ENCODE measurements around the gene ASB13. TPM values are rescaled to one million over a fixed set of nuclear protein-coding genes. Genes with fewer than 3 reads are reported as not detected.

Gene ASB13
- total RNA-seq, 1 experiment from 2014 or later: 25.9 TPM

DNA sequence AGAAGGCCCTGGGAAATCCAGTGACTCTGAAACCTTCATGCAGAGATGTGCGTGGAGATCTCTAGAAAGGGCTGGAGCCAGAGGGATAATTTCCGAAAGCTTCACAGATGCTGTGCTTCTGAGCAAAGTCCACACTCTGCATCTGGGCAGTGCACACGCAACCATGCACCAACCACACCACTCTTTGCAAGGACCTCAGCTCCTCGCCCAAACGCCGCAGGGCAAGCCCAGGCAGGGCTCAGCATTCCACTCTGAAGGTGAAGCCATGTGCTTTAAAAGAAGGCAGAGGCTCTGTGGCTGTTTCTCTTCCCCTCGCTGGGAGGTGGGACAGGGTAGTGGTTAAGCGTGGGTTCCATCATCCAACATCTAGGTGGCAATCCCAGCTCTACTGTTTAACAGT, 48.4 kb downstream of the ASB13 start:
- no peaks in the 10 kb centered on the region for H4K20me1 ChIP-seq (ENCODE audit: insufficient read depth)
- CTCF ChIA-PET: no interaction called here
- POLR2A ChIA-PET: no interaction called here
- no peak overlapping the region for H3K9ac ChIP-seq (ENCODE audit: low read length)
- no peak overlapping the region for H2AFZ ChIP-seq (ENCODE audit: low read depth, low read length, poor library complexity, severe bottlenecking)
- peaks cover 8 to 12% of the 10 kb centered on the region in 2 experiments; a peak in 3 of 4 replicates for H3K4me1 ChIP-seq (ENCODE audit: control insufficient read depth in 1 of 2, insufficient read depth in 2 of 2, low read length in 2 of 2)
- no peak overlapping the region for H3K27ac ChIP-seq (ENCODE audit: low read depth, low read length)
- no peak overlapping the region for H3K4me2 ChIP-seq (ENCODE audit: low read length)
- no peaks in the 10 kb centered on the region for H3K27me3 ChIP-seq (ENCODE audit: insufficient read depth, low read length)
- H3K36me3 ChIP-seq (ENCODE audit: control insufficient read depth in 1 of 2, insufficient read depth in 2 of 2, low read length in 2 of 2): no peaks in the 10 kb centered on the region
- DNase-seq (ENCODE audit: low read depth, low spot score): no peak
- H3K9me2 ChIP-seq (ENCODE audit: insufficient read depth): no peaks in the 10 kb centered on the region
- RAD21 ChIA-PET (ENCODE audit: low non-redundant PET in 1 of 2, low total read pairs in 2 of 2, uncharacterized antibody in 2 of 2, unreplicated experiment in 2 of 2): no interaction called here
- BruUV-seq (replicated peaks): no TSS peak
- H3K4me3 ChIP-seq (replicated peaks in 1 of 2; ENCODE audit: low read depth in 1 of 2, low read length in 2 of 2): no peak overlapping the region
- no peaks in the 10 kb centered on the region for H3K79me2 ChIP-seq (ENCODE audit: insufficient read depth, low read length)
- intact Hi-C loops (cut with micrococcal nuclease): no loop called here
- ATAC-seq: no peak
- no peak for TF ChIP-seq ZNF274 (IDR thresholded peaks at IDR 0.05; ENCODE audit: low read depth, low read length)
- no peak for TF ChIP-seq TCF7L2 (IDR thresholded peaks at IDR 0.05; ENCODE audit: borderline replicate concordance, extremely low read depth, insufficient read depth, insufficient read length)
- TF ChIP-seq ZFX (IDR thresholded peaks at IDR 0.05): no peak
- no peak for TF ChIP-seq YY1 (IDR thresholded peaks at IDR 0.05; ENCODE audit: extremely low read depth, insufficient replicate concordance, low read depth, low read length)
- TF ChIP-seq, protein P1, sequence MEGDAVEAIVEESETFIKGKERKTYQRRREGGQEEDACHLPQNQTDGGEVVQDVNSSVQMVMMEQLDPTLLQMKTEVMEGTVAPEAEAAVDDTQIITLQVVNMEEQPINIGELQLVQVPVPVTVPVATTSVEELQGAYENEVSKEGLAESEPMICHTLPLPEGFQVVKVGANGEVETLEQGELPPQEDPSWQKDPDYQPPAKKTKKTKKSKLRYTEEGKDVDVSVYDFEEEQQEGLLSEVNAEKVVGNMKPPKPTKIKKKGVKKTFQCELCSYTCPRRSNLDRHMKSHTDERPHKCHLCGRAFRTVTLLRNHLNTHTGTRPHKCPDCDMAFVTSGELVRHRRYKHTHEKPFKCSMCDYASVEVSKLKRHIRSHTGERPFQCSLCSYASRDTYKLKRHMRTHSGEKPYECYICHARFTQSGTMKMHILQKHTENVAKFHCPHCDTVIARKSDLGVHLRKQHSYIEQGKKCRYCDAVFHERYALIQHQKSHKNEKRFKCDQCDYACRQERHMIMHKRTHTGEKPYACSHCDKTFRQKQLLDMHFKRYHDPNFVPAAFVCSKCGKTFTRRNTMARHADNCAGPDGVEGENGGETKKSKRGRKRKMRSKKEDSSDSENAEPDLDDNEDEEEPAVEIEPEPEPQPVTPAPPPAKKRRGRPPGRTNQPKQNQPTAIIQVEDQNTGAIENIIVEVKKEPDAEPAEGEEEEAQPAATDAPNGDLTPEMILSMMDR (IDR thresholded peaks at IDR 0.05 in 2 of 3, conservative IDR thresholded peaks at IDR 0.05 in 1 of 3; ENCODE audit: borderline replicate concordance in 1 of 3, insufficient read depth in 1 of 3, low read depth in 2 of 3, low read length in 2 of 3): no peak
- TF ChIP-seq, protein P2, sequence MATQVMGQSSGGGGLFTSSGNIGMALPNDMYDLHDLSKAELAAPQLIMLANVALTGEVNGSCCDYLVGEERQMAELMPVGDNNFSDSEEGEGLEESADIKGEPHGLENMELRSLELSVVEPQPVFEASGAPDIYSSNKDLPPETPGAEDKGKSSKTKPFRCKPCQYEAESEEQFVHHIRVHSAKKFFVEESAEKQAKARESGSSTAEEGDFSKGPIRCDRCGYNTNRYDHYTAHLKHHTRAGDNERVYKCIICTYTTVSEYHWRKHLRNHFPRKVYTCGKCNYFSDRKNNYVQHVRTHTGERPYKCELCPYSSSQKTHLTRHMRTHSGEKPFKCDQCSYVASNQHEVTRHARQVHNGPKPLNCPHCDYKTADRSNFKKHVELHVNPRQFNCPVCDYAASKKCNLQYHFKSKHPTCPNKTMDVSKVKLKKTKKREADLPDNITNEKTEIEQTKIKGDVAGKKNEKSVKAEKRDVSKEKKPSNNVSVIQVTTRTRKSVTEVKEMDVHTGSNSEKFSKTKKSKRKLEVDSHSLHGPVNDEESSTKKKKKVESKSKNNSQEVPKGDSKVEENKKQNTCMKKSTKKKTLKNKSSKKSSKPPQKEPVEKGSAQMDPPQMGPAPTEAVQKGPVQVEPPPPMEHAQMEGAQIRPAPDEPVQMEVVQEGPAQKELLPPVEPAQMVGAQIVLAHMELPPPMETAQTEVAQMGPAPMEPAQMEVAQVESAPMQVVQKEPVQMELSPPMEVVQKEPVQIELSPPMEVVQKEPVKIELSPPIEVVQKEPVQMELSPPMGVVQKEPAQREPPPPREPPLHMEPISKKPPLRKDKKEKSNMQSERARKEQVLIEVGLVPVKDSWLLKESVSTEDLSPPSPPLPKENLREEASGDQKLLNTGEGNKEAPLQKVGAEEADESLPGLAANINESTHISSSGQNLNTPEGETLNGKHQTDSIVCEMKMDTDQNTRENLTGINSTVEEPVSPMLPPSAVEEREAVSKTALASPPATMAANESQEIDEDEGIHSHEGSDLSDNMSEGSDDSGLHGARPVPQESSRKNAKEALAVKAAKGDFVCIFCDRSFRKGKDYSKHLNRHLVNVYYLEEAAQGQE (IDR thresholded peaks at IDR 0.05; ENCODE audit: low read depth): no peak
- no peak for TF ChIP-seq RAD21 (IDR thresholded peaks at IDR 0.05; ENCODE audit: low read depth)
- no peak for TF ChIP-seq CBX3 (IDR thresholded peaks at IDR 0.05; ENCODE audit: low read depth)
- no peak for TF ChIP-seq CEBPB (IDR thresholded peaks at IDR 0.05; ENCODE audit: low read depth)
- no peak for TF ChIP-seq POLR2AphosphoS5 (IDR thresholded peaks at IDR 0.05; ENCODE audit: low read depth, low read length)
- TF ChIP-seq SP1 (IDR thresholded peaks at IDR 0.05; ENCODE audit: low read depth): no peak
- TF ChIP-seq EZH2 (IDR thresholded peaks at IDR 0.05): no peak
- TF ChIP-seq, protein P3, sequence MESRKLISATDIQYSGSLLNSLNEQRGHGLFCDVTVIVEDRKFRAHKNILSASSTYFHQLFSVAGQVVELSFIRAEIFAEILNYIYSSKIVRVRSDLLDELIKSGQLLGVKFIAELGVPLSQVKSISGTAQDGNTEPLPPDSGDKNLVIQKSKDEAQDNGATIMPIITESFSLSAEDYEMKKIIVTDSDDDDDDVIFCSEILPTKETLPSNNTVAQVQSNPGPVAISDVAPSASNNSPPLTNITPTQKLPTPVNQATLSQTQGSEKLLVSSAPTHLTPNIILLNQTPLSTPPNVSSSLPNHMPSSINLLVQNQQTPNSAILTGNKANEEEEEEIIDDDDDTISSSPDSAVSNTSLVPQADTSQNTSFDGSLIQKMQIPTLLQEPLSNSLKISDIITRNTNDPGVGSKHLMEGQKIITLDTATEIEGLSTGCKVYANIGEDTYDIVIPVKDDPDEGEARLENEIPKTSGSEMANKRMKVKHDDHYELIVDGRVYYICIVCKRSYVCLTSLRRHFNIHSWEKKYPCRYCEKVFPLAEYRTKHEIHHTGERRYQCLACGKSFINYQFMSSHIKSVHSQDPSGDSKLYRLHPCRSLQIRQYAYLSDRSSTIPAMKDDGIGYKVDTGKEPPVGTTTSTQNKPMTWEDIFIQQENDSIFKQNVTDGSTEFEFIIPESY (IDR thresholded peaks at IDR 0.05; ENCODE audit: extremely low read depth, insufficient replicate concordance, low read length): no peak
- TF ChIP-seq, protein P4, sequence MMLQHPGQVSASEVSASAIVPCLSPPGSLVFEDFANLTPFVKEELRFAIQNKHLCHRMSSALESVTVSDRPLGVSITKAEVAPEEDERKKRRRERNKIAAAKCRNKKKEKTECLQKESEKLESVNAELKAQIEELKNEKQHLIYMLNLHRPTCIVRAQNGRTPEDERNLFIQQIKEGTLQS (IDR thresholded peaks at IDR 0.05): no peak
- no peak for TF ChIP-seq SIN3A (IDR thresholded peaks at IDR 0.05; ENCODE audit: low read depth)
- TF ChIP-seq EGR1 (IDR thresholded peaks at IDR 0.05; ENCODE audit: low read depth): no peak
- no peak for TF ChIP-seq SRF (IDR thresholded peaks at IDR 0.05; ENCODE audit: low read depth)
- TF ChIP-seq ELF1 (IDR thresholded peaks at IDR 0.05; ENCODE audit: borderline replicate concordance, low read depth): no peak
- TF ChIP-seq POLR2A (IDR thresholded peaks at IDR 0.05; ENCODE audit: borderline replicate concordance, extremely low read depth, insufficient read depth, insufficient read length): no peak
- H3K9me3 ChIP-seq (ENCODE audit: control insufficient read depth in 1 of 2, insufficient read depth in 1 of 2, low read depth in 1 of 2, low read length in 2 of 2): no peaks in the 10 kb centered on the region

Measured in HCT116 (cell line).